Bronchial epithelial cell (primary cell): ENCODE results near the gene NELFE. TPM values are rescaled to one million over a fixed set of nuclear protein-coding genes. Genes with fewer than 3 reads are reported as not detected.

ENCODE experiments used
- DNase-seq: peaks from one replicate; pipeline ENCODE4 v3.0.0-alpha.2; 2010; ENCODE audit warnings: low read depth
- FAIRE-seq: peaks from 2 replicates; lab custom pipeline; 2011; peaks lifted over from hg19 to GRCh38; lab: Jason Lieb, UNC
- H3K27me3 ChIP-seq: 2 replicates; pipeline ENCODE4 v1.5.1; 2011; ENCODE audit warnings: low read length; ENCODE audit not compliant: control insufficient read depth, insufficient read depth
- H3K36me3 ChIP-seq: 2 replicates; pipeline ENCODE4 v1.5.1; 2011; ENCODE audit warnings: low read length; ENCODE audit not compliant: control insufficient read depth, insufficient read depth
- H3K4me3 ChIP-seq: 2 replicates; pipeline ENCODE4 v1.5.1; 2011; ENCODE audit warnings: mild to moderate bottlenecking, low read depth, low read length, control low read depth
- total RNA-seq: library from RNA; depleted of rRNA; stranded (reverse); fragments of >200 nt; gene quantifications from 2 replicates; pipeline ENCODE4 v1.2.1, GENCODE V29; 2014
- TF ChIP-seq, protein P1 (sequence below): IDR thresholded peaks from 2 replicates; pipeline ENCODE4 v1.5.1; 2011; ENCODE audit warnings: mild to moderate bottlenecking, moderate library complexity, low read length, control low read depth, inconsistent platforms; ENCODE audit not compliant: insufficient read depth, severe bottlenecking

Gene NELFE
- total RNA-seq, 1 donor from 2014 or later, result 163 TPM

DNA sequence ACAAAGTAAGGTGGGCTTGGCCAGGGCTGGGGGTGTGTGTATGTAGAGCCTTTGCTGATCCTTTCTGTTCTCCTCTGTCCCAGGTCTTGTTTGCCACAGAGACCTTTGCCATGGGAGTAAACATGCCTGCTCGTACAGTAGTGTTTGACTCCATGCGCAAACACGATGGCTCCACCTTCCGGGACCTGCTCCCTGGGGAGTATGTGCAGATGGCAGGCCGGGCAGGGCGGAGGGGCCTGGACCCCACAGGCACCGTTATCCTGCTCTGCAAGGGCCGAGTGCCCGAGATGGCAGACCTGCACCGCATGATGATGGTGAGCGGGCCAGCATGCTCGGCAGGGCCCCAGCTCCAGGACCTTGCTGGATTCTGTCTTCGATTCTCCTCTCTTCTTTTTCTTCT lies 6.9 kb upstream of the NELFE start:
- H3K27me3 ChIP-seq, result no peaks in the 10 kb centered on the region
- no peak for FAIRE-seq
- no peak for DNase-seq
- TF ChIP-seq, protein P1, sequence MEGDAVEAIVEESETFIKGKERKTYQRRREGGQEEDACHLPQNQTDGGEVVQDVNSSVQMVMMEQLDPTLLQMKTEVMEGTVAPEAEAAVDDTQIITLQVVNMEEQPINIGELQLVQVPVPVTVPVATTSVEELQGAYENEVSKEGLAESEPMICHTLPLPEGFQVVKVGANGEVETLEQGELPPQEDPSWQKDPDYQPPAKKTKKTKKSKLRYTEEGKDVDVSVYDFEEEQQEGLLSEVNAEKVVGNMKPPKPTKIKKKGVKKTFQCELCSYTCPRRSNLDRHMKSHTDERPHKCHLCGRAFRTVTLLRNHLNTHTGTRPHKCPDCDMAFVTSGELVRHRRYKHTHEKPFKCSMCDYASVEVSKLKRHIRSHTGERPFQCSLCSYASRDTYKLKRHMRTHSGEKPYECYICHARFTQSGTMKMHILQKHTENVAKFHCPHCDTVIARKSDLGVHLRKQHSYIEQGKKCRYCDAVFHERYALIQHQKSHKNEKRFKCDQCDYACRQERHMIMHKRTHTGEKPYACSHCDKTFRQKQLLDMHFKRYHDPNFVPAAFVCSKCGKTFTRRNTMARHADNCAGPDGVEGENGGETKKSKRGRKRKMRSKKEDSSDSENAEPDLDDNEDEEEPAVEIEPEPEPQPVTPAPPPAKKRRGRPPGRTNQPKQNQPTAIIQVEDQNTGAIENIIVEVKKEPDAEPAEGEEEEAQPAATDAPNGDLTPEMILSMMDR, result no peak
- no peak overlapping the region for H3K4me3 ChIP-seq
- peaks cover 46% of the 10 kb centered on the region for H3K36me3 ChIP-seq

DNA sequence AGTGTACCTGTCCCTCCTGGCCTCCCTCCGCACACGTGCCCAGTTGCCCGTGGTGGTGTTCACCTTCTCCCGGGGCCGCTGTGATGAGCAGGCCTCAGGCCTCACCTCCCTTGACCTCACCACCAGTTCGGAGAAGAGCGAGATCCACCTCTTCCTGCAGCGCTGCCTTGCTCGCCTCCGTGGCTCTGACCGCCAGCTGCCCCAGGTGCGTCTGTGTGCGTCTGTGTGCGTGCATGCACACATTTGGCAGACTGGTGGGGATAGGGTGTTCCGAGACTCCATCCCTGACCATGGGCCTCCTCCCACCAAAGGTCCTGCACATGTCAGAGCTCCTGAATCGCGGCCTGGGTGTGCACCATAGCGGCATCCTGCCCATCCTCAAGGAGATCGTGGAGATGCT lies 5.2 kb upstream of the NELFE start:
- FAIRE-seq, result no peak
- peaks cover 46% of the 10 kb centered on the region for H3K36me3 ChIP-seq
- TF ChIP-seq, protein P1, result no peak

DNA sequence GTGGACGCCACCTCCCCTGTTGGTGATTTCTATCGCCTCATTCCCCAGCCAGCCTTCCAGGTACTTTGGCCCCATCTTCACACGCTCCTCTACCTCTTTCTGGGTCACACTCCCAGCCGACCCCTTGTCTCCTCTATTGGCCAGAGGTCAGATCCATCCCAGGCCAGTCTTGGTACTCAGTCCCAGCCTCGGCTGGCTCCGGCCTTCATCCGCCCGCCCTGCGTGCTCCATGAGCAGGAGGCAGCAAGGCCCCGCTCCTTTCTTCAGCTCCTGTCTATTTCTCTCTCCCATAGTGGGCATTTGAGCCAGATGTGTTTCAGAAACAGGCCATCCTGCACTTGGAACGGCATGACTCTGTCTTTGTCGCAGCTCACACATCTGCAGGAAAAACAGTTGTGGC lies 2.8 kb upstream of the NELFE start:
- no peak overlapping the region for H3K4me3 ChIP-seq
- peaks cover 35% of the 10 kb centered on the region for H3K36me3 ChIP-seq
- DNase-seq, result no peak
- H3K27me3 ChIP-seq, result no peaks in the 10 kb centered on the region
- TF ChIP-seq, protein P1, result no peak
- no peak for FAIRE-seq

More for the DNA sequence above, 5.2 kb upstream of the NELFE start:
- DNase-seq, result no peak
- no peak overlapping the region for H3K4me3 ChIP-seq
- no peaks in the 10 kb centered on the region for H3K27me3 ChIP-seq

DNA sequence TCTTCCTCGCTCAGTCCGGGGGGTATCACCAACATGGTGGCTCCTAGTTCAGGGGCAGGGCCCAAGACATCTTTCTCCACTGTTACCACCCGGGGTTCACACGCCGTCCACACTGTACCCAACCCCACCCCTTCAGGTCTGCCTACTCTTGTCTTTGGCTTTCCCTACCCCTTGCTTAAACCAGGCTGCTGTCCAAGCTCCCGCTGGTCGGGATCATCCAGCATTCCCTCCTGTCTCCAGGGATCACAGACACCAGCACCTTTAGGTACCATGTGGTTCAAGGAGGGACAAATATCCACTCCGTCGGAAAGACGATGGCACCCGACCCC lies 395 bp downstream of the NELFE start:
- TF ChIP-seq, protein P1, result no peak
- H3K36me3 ChIP-seq, result peaks cover 41% of the 10 kb centered on the region
- FAIRE-seq (no peak), DNase-seq (no peak)
- peak overlapping the region; percentile 75 for H3K4me3 ChIP-seq
- H3K27me3 ChIP-seq, result no peaks in the 10 kb centered on the region

DNA sequence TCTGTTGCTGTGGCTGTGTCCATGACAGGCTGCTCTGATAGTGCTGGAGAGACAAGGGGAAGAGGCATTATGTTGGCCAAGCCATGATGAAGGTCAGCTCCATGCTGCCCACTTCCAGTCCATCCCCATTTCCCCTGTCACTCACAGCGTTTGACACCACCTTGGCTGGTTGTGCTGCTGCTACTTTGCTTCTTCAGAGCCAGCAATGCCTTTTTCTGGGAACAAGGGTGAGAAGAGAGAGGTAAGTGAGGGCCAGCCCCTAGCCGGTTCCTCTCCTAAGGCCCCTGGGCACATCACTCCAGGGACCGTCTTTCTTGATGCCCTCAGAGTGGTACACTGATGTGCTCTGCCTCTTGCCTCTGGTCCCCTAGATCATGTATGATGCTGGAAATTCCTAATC lies 2.0 kb downstream of the NELFE start:
- Histone ChIP-seq H3K36me3 (peaks cover 33% of the 10 kb centered on the region), H3K27me3 (no peaks in the 10 kb centered on the region), H3K4me3 (no peak overlapping the region)
- TF ChIP-seq, protein P1, result no peak
- FAIRE-seq (no peak), DNase-seq (no peak)

DNA sequence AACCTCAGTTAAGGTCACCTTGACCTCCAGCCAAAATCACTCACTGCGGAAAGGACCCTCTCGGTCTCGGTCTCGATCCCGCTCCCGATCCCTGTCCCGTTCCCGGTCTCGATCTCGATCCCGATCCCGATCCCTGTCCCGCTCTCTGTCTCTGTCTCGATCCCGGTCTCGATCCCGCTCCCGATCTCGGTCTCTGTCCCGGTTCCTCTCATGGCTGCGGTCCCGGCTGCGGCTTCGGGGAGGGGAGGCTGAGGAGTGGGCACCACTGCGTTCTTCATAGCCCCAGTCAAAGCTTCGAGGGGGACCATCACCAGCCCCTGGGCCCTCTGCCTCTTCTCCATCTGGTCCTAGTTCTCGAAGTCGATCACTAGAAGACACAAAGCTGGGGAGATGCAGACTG lies 4.3 kb downstream of the NELFE start:
- H3K4me3 ChIP-seq, result no peak overlapping the region
- TF ChIP-seq, protein P1, result no peak
- FAIRE-seq, result no peak
- peaks cover 20% of the 10 kb centered on the region for H3K36me3 ChIP-seq
- H3K27me3 ChIP-seq, result no peaks in the 10 kb centered on the region
- DNase-seq, result no peak
